Activated CD4-positive, alpha-beta memory T cell treated with anti-CD3 and anti-CD28 coated beads for 36 hours (primary cell): ENCODE data around the gene ABCG8. TPM values are rescaled to one million over a fixed set of nuclear protein-coding genes. Genes with fewer than 3 reads are reported as not detected.

ENCODE experiments used
- CTCF ChIA-PET: fragments of 350-600 bp; sonication (Branson Sonifier 250); formaldehyde crosslinking; loops from one replicate; lab custom pipeline; 2021; ENCODE audit warnings: antibody characterized with exemption, inconsistent platforms; lab: Charles Lee
- POLR2A ChIA-PET: fragments of 350-600 bp; sonication (Branson Sonifier 250); formaldehyde crosslinking; loops from one replicate; lab custom pipeline; 2021; ENCODE audit warnings: antibody characterized with exemption; lab: Charles Lee
- DNase-seq: peaks from one replicate; pipeline ENCODE4 v3.0.0-alpha.2; 2020
- H3K27ac Mint-ChIP-seq: one replicate; pipeline ENCODE4 v1.8.0; 2021; ENCODE audit warnings: mixed read lengths
- H3K27me3 Mint-ChIP-seq: one replicate; pipeline ENCODE4 v1.8.0; 2021; ENCODE audit warnings: mixed read lengths
- H3K36me3 Mint-ChIP-seq: one replicate; pipeline ENCODE4 v1.8.0; 2021; ENCODE audit warnings: mixed read lengths
- H3K4me1 Mint-ChIP-seq: one replicate; pipeline ENCODE4 v1.8.0; 2021; ENCODE audit warnings: low read depth, mixed read lengths
- H3K4me3 Mint-ChIP-seq: one replicate; pipeline ENCODE4 v1.8.0; 2021; ENCODE audit warnings: mild to moderate bottlenecking, mixed read lengths
- H3K9me3 Mint-ChIP-seq: one replicate; pipeline ENCODE4 v1.8.0; 2021; ENCODE audit warnings: mixed read lengths
- intact Hi-C: fragments of 100-400 bp; cut with micrococcal nuclease; formaldehyde crosslinking; loops from one replicate; pipeline ENCODE4 v1.15.1; 2023
- total RNA-seq, 2 experiments: library from RNA; stranded (reverse); gene quantifications; one replicate each; pipeline ENCODE4 v1.2.3, GENCODE V29; 2021

Gene ABCG8
- total RNA-seq, 2 experiments from 2014 or later, result not detected

DNA sequence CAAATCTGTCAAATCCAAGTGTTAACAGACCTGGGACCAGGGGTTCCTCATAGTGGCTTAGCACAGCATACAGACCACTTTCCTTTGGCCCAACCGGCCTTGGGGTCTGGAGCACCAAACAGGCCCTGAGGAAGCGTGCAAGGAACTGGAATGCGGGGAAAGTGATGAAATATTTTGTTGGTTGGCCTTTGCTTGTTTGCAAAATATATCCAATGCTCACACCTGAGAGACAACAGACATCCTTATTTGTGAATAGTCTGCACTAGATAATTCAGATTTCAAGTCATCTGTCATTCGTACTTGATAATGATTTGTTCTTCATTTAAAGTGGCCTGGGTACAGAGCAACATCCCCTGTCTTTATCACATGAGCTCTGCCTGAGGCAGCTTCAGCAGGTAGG is 43.5 kb downstream of the ABCG8 start:
- H3K4me1 Mint-ChIP-seq, result peaks cover 5% of the 10 kb centered on the region
- intact Hi-C loops, result no loop called here
- no peaks in the 10 kb centered on the region for H3K9me3 Mint-ChIP-seq
- peaks cover 2% of the 10 kb centered on the region for H3K27me3 Mint-ChIP-seq
- peaks cover 3% of the 10 kb centered on the region for H3K36me3 Mint-ChIP-seq
- ChIA-PET POLR2A (no interaction called here), CTCF (no interaction called here)
- H3K27ac Mint-ChIP-seq, result no peak overlapping the region
- no peak overlapping the region for H3K4me3 Mint-ChIP-seq
- no peak for DNase-seq

DNA sequence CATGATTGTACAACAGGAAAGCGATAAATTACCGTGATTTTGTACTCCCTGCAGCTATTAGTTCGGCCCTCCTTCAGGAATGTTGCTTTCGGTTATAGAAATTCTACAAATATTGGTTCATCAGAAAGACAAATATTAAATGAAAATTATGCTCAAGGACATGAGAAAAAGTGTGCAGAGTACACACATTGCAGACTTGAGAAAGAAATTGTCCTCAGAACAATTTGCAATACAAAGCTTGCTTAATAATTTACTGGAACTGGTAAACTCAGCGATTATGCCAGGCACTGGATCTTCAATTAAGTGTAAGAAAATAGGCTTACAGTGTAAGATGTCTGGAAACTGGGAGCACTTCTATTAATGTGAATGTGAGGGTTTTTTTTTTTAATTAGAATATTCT is 45.9 kb downstream of the ABCG8 start:
- POLR2A ChIA-PET, result no interaction called here

DNA sequence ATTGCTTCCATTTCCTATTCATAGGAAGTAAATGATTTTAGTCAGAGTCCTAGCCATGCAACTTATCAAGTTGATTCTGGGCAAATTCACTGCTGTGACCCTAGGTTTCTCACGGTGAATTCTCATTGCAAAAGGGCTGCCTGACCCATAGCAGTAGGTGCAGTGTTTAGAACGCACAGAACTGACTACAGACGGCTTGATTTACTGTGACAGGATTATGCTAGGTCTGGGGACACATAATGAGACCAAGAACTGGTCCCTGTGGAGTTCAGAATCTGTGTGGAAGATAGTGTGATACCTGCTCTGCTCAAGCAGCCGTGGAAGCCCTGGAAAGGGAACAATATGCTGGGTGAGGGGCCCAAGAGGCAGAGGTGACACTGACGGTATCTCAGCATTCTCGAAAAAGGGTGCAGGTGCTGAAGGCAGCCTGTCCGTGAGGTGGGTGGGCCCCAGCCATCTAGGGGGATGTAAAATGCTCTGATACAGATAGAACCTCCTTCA is 46.4 kb downstream of the ABCG8 start:
- H3K27ac Mint-ChIP-seq, result no peak overlapping the region

More for the DNA sequence above, 45.9 kb downstream of the ABCG8 start:
- Mint-ChIP-seq H3K4me3 (no peak overlapping the region), H3K36me3 (peaks cover 24% of the 10 kb centered on the region), H3K27ac (no peak overlapping the region), H3K4me1 (peaks cover 2% of the 10 kb centered on the region), H3K9me3 (no peaks in the 10 kb centered on the region), H3K27me3 (no peaks in the 10 kb centered on the region)
- intact Hi-C loops, result no loop called here
- no peak for DNase-seq
- CTCF ChIA-PET, result no interaction called here

DNA sequence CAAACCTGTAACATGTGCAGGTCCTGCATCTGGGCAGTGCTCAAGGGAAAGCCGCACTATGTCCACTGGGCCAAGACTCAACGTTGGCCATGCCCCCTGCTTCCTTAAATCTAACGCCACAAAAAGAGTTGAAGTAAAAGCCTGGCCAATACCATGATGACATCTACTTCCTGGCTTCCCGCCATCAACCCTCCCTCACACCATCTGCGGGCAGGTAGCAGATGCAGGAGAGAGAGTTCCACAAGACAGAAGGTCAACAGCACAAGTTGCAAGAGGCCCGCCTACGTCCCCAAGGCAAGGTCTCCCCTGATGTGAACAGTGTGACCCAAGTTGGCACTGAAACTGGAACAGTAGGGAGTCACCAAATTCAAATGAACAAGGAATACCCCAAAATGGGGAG is 48.4 kb downstream of the ABCG8 start:
- Mint-ChIP-seq H3K36me3 (peaks cover 40% of the 10 kb centered on the region), H3K27me3 (no peaks in the 10 kb centered on the region), H3K27ac (no peak overlapping the region), H3K9me3 (no peaks in the 10 kb centered on the region), H3K4me1 (peaks cover 2% of the 10 kb centered on the region), H3K4me3 (no peak overlapping the region)
- CTCF ChIA-PET, result interaction anchor here (1.5 kb wide), 1 partner anchor 13 kb away, joined by 3 read pairs; no protein-coding TSS in a partner anchor
- POLR2A ChIA-PET, result no interaction called here
- DNase-seq, result no peak
- intact Hi-C loops, result no loop called here

More for the DNA sequence above, 46.4 kb downstream of the ABCG8 start:
- Mint-ChIP-seq H3K27me3 (no peaks in the 10 kb centered on the region), H3K4me1 (peaks cover 2% of the 10 kb centered on the region), H3K4me3 (no peak overlapping the region), H3K9me3 (no peaks in the 10 kb centered on the region), H3K36me3 (peaks cover 29% of the 10 kb centered on the region)
- DNase-seq, result no peak
- POLR2A ChIA-PET, result no interaction called here
- CTCF ChIA-PET, result no interaction called here
- intact Hi-C loops, result no loop called here

- peaks cover 2% of the 10 kb centered on the region for H3K4me1 Mint-ChIP-seq
- no peaks in the 10 kb centered on the region for H3K27me3 Mint-ChIP-seq
- ChIA-PET POLR2A (no interaction called here), CTCF (interaction anchor here (2.0 kb wide), 1 partner anchor 12 kb away, joined by 12 read pairs; no protein-coding TSS in a partner anchor)
- intact Hi-C loops, result no loop called here
- peaks cover 55% of the 10 kb centered on the region for H3K36me3 Mint-ChIP-seq
- no peak overlapping the region for H3K4me3 Mint-ChIP-seq
- H3K9me3 Mint-ChIP-seq, result no peaks in the 10 kb centered on the region
- DNase-seq, result no peak
- H3K27ac Mint-ChIP-seq, result no peak overlapping the region
Measured at GRCh38 chr2:43889416-43889815, 50.6 kb downstream of the ABCG8 start.

DNA sequence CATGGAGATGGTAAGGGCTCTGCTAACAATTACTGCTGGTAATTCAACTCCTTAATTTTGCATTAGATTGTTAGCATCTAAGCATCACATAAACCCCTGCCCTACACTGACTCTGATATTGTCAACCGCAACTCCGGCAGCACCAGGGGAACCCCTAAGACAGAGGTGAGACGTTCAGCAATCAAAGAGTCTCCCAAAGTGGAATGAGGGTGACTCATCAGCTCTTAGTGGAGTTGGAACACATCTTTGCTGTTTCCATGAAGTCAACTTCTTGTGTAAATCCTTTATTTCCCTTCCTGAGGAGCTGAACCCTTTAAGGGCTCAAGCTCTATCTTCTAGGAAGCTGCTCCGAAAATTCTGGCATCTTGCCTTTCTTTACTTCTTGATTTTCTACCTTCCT is 52.1 kb downstream of the ABCG8 start:
- ChIA-PET CTCF (interaction anchor here (1.6 kb wide), 1 partner anchor 13 kb away, joined by 6 read pairs; no protein-coding TSS in a partner anchor), POLR2A (no interaction called here)
- Mint-ChIP-seq H3K4me1 (peaks cover 2% of the 10 kb centered on the region), H3K4me3 (no peak overlapping the region), H3K36me3 (peaks cover 62% of the 10 kb centered on the region), H3K9me3 (no peaks in the 10 kb centered on the region), H3K27ac (no peak overlapping the region), H3K27me3 (no peaks in the 10 kb centered on the region)
- DNase-seq, result no peak
- intact Hi-C loops, result no loop called here

DNA sequence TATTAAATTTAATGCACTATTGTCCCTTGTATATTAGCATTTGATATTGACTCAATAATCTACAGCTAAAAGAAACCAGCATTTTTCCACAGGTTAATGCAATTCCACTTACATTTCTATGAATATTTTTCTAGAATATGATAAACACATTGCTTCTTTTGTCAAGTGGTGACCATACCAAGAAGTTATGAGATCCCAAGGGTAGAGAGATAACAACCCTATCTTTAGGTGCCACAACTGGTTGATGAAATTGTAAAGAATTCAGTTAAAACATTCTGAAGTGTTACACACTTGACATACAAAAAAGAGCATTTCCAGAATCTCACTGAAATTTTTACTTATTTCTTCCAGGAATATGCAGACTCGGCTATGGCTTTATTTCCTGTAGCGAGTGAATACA is 56.0 kb downstream of the ABCG8 start:
- Mint-ChIP-seq H3K36me3 (peaks cover 56% of the 10 kb centered on the region), H3K4me3 (no peak overlapping the region), H3K27me3 (no peaks in the 10 kb centered on the region), H3K9me3 (no peaks in the 10 kb centered on the region), H3K4me1 (no peaks in the 10 kb centered on the region), H3K27ac (no peak overlapping the region)
- intact Hi-C loops, result no loop called here
- no peak for DNase-seq
- POLR2A ChIA-PET, result no interaction called here
- CTCF ChIA-PET, result no interaction called here

GRCh38 chr2:43896906-43897305 is 58.1 kb downstream of the ABCG8 start:
- no peaks in the 10 kb centered on the region for H3K9me3 Mint-ChIP-seq
- no peaks in the 10 kb centered on the region for H3K27me3 Mint-ChIP-seq
- CTCF ChIA-PET, result no interaction called here
- peaks cover 49% of the 10 kb centered on the region for H3K36me3 Mint-ChIP-seq
- no peak for DNase-seq
- no peak overlapping the region for H3K27ac Mint-ChIP-seq
- H3K4me1 Mint-ChIP-seq, result no peaks in the 10 kb centered on the region
- POLR2A ChIA-PET, result no interaction called here
- intact Hi-C loops, result no loop called here
- H3K4me3 Mint-ChIP-seq, result no peak overlapping the region

GRCh38 chr2:43897492-43897891 is 58.7 kb downstream of the ABCG8 start:
- CTCF ChIA-PET, result no interaction called here

GRCh38 chr2:43898134-43898837 is 59.5 kb downstream of the ABCG8 start:
- no peaks in the 10 kb centered on the region for H3K27me3 Mint-ChIP-seq
- intact Hi-C loops, result no loop called here
- H3K36me3 Mint-ChIP-seq, result peaks cover 43% of the 10 kb centered on the region
- ChIA-PET POLR2A (no interaction called here), CTCF (no interaction called here)
- H3K4me1 Mint-ChIP-seq, result no peaks in the 10 kb centered on the region
- DNase-seq, result no peak
- no peak overlapping the region for H3K27ac Mint-ChIP-seq
- H3K4me3 Mint-ChIP-seq, result no peak overlapping the region
- H3K9me3 Mint-ChIP-seq, result no peaks in the 10 kb centered on the region

More at GRCh38 chr2:43897492-43897891, 58.7 kb downstream of the ABCG8 start:
- no peak overlapping the region for H3K27ac Mint-ChIP-seq
- no peak for DNase-seq
- H3K27me3 Mint-ChIP-seq, result no peaks in the 10 kb centered on the region
- H3K4me1 Mint-ChIP-seq, result no peaks in the 10 kb centered on the region
- peaks cover 45% of the 10 kb centered on the region for H3K36me3 Mint-ChIP-seq
- no peak overlapping the region for H3K4me3 Mint-ChIP-seq
- intact Hi-C loops, result no loop called here
- POLR2A ChIA-PET, result no interaction called here
- no peaks in the 10 kb centered on the region for H3K9me3 Mint-ChIP-seq

- ChIA-PET CTCF (interaction anchor here (0.6 kb wide), 1 partner anchor 107 kb away, joined by 3 read pairs; no protein-coding TSS in a partner anchor), POLR2A (no interaction called here)
- Mint-ChIP-seq H3K27me3 (no peaks in the 10 kb centered on the region), H3K4me1 (no peaks in the 10 kb centered on the region), H3K36me3 (peaks cover 39% of the 10 kb centered on the region), H3K9me3 (no peaks in the 10 kb centered on the region), H3K4me3 (no peak overlapping the region), H3K27ac (no peak overlapping the region)
- intact Hi-C loops, result no loop called here
- no peak for DNase-seq
Measured at GRCh38 chr2:43898838-43899346, 60.1 kb downstream of the ABCG8 start.

DNA sequence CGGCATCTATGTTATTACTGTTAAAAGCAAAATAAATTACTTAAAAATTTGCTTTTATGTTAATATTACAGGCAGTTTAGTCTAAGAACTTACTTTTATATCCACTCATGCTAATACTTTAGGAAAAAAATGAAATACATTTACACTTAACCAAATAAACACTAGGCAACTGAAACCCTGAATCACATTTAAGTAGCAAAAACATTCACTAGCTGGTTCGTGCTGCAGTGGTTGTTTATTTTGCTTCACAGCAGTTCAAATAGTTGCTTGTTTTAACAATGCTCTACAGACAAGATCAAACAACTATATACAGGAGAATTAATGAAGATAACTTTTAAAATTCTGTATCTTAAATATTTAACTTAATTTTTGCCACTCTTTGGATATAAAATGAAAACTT is 60.8 kb downstream of the ABCG8 start:
- Mint-ChIP-seq H3K36me3 (peaks cover 37% of the 10 kb centered on the region), H3K4me1 (no peaks in the 10 kb centered on the region), H3K4me3 (no peak overlapping the region), H3K9me3 (no peaks in the 10 kb centered on the region), H3K27ac (no peak overlapping the region), H3K27me3 (no peaks in the 10 kb centered on the region)
- DNase-seq, result no peak
- ChIA-PET CTCF (interaction anchor here (0.6 kb wide), 1 partner anchor 106 kb away, joined by 3 read pairs; no protein-coding TSS in a partner anchor), POLR2A (no interaction called here)
- intact Hi-C loops, result no loop called here
